Sigmoid colon (tissue), 7 donors: ENCODE data around the gene ATP11B. TPM values are rescaled to one million over a fixed set of nuclear protein-coding genes. Genes with fewer than 3 reads are reported as not detected.

Experiments used
- DNase-seq: peaks from one replicate; pipeline ENCODE4 v3.0.0-alpha.2; 2019
- H3K27ac ChIP-seq, 4 donors: fragments of 200-600 bp; sonication (generic); one replicate each; pipeline ENCODE4 v1.5.1; 2016 to 2019; ENCODE audit warnings: mild to moderate bottlenecking in 1 of 4
- H3K27me3 ChIP-seq, 3 donors: fragments of 200-600 bp; sonication (generic); one replicate each; pipeline ENCODE4 v1.5.1; 2019; ENCODE audit warnings: mild to moderate bottlenecking in 1 of 3
- H3K36me3 ChIP-seq, 4 donors: fragments of 200-600 bp; sonication (generic); one replicate each; pipeline ENCODE4 v1.5.1; 2016 to 2019
- H3K4me1 ChIP-seq, 4 donors: fragments of 200-600 bp; sonication (generic); one replicate each; pipeline ENCODE4 v1.5.1; 2017 to 2019
- H3K4me3 ChIP-seq, 4 donors: fragments of 200-600 bp; sonication (generic); one replicate each; pipeline ENCODE4 v1.5.1; 2017 to 2019; ENCODE audit warnings: mild to moderate bottlenecking in 2 of 4, moderate library complexity in 1 of 4
- H3K9me3 ChIP-seq, 4 donors: fragments of 200-600 bp in 3 of 4; sonication (generic) in 3 of 4; one replicate each; pipeline versions ENCODE4 v1.5.1 to v1.6.1; 2013 to 2019
- CTCF ChIP-seq, 4 experiments: fragments of 450-650 bp in 3 of 4; fragments of 200-600 bp in 1 of 4; IDR thresholded peaks; one replicate each; pipeline ENCODE4 v1.5.1; 2016 to 2019; ENCODE audit warnings: antibody characterized with exemption in 4 of 4, mild to moderate bottlenecking in 3 of 4, moderate library complexity in 2 of 4
- EP300 ChIP-seq, 4 donors: sonication (generic); formaldehyde crosslinking; IDR thresholded peaks; one replicate each; pipeline ENCODE4 v1.6.1; 2017; ENCODE audit warnings: antibody characterized with exemption in 4 of 4
- POLR2A ChIP-seq, 2 donors: fragments of 450-650 bp; IDR thresholded peaks; one replicate each; pipeline ENCODE4 v1.6.1; 2016; ENCODE audit warnings: antibody characterized with exemption in 2 of 2, mild to moderate bottlenecking in 2 of 2, moderate library complexity in 2 of 2
- POLR2AphosphoS5 ChIP-seq, 4 donors: sonication (generic); formaldehyde crosslinking; IDR thresholded peaks; one replicate each; pipeline ENCODE4 v1.6.1; 2017; ENCODE audit warnings: antibody characterized with exemption in 4 of 4
- WGBS, 2 donors: extraction: QIAGEN DNeasy Blood & Tissue Kit; methylation state at CpG; one replicate each; pipeline ENCODE4 v1.1.7; 2013; 5-methylcytosine and 5-hydroxymethylcytosine counted together
- intact Hi-C: fragments of 100-400 bp; cut with DNase I; formaldehyde crosslinking; loops from one replicate; pipeline ENCODE4 v1.15.1; 2023
- polyA plus RNA-seq, 3 donors: library from polyadenylated mRNA; stranded (reverse); fragments of 200-250 nt; gene quantifications; one replicate each; pipeline ENCODE4 v1.2.3, GENCODE V29; 2013
- total RNA-seq, 4 donors: library from RNA; depleted of rRNA; stranded (reverse); fragments of >200 nt; gene quantifications; one replicate each; pipeline ENCODE4 v1.1.0, GENCODE V29; 2016
- donor health status: healthy with polysubstance abuse.
- donor health status: Bipolar disorder and iron deficiency.
- donor health status: healthy.

Gene ATP11B
- total and polyA plus RNA-seq, 7 donors = 6.7 to 69.9 (median 41.8) TPM

GRCh38 chr3:182786564-182787196 lies 6.6 kb upstream of the ATP11B start:
- Histone ChIP-seq H3K27me3 (peaks cover 0 to 19% (median 0%) of the 10 kb centered on the region in 3 donors), H3K4me3 (no peak overlapping the region), H3K36me3 (no peaks in the 10 kb centered on the region), H3K9me3 (no peaks in the 10 kb centered on the region), H3K4me1 (no peaks in the 10 kb centered on the region), H3K27ac (no peak overlapping the region)
- no peak for DNase-seq
- TF ChIP-seq CTCF (IDR thresholded peaks at IDR 0.05) (no peak), POLR2A (IDR thresholded peaks at IDR 0.05) (no peak), POLR2AphosphoS5 (IDR thresholded peaks at IDR 0.05) (no peak), EP300 (IDR thresholded peaks at IDR 0.05) (no peak)
- intact Hi-C loops = no loop called here
- WGBS, 2 donors = 92% methylated on average over 5 of the region's 5 CpGs

- Histone ChIP-seq H3K4me1 (peaks cover 0 to 3% (median 2%) of the 10 kb centered on the region in 4 donors), H3K36me3 (no peaks in the 10 kb centered on the region), H3K4me3 (no peak overlapping the region), H3K27ac (no peak overlapping the region), H3K9me3 (no peaks in the 10 kb centered on the region), H3K27me3 (peaks cover 0 to 19% (median 0%) of the 10 kb centered on the region in 3 donors)
- intact Hi-C loops = no loop called here
- 77 to 80% methylated on average over 12 of the region's 12 CpGs for WGBS, 2 donors
- no peak for DNase-seq
- TF ChIP-seq POLR2AphosphoS5 (IDR thresholded peaks at IDR 0.05) (no peak), EP300 (IDR thresholded peaks at IDR 0.05) (no peak), POLR2A (IDR thresholded peaks at IDR 0.05) (no peak), CTCF (IDR thresholded peaks at IDR 0.05) (no peak)
Measured at GRCh38 chr3:182787302-182788036, 5.8 kb upstream of the ATP11B start.

- TF ChIP-seq POLR2A (IDR thresholded peaks at IDR 0.05) = no peak
- no peak for TF ChIP-seq CTCF (IDR thresholded peaks at IDR 0.05)
- TF ChIP-seq EP300 (IDR thresholded peaks at IDR 0.05) = no peak
- no peak for TF ChIP-seq POLR2AphosphoS5 (IDR thresholded peaks at IDR 0.05)
- peaks cover 0 to 15% (median 0%) of the 10 kb centered on the region in 3 donors for H3K27me3 ChIP-seq
- no peaks in the 10 kb centered on the region for H3K9me3 ChIP-seq
- no peak overlapping the region for H3K4me3 ChIP-seq
- 21 to 23% methylated on average over 1 of the region's 1 CpG for WGBS, 2 donors
- intact Hi-C loops = no loop called here
- H3K4me1 ChIP-seq = peaks cover 0 to 5% (median 5%) of the 10 kb centered on the region in 4 donors
- H3K27ac ChIP-seq = no peak overlapping the region
- no peaks in the 10 kb centered on the region for H3K36me3 ChIP-seq
- DNase-seq = no peak
Measured at GRCh38 chr3:182789371-182789770, 3.9 kb upstream of the ATP11B start.

- intact Hi-C loops = no loop called here
- Histone ChIP-seq H3K4me1 (peaks cover 0 to 18% (median 17%) of the 10 kb centered on the region in 4 donors), H3K27ac (no peak overlapping the region), H3K27me3 (peaks cover 0 to 15% (median 0%) of the 10 kb centered on the region in 3 donors), H3K36me3 (no peaks in the 10 kb centered on the region), H3K9me3 (no peaks in the 10 kb centered on the region), H3K4me3 (no peak overlapping the region)
- WGBS, 2 donors = 94 to 97% methylated on average over 1 of the region's 1 CpG
- no peak for TF ChIP-seq POLR2A (IDR thresholded peaks at IDR 0.05)
- TF ChIP-seq CTCF (IDR thresholded peaks at IDR 0.05) = no peak
- TF ChIP-seq EP300 (IDR thresholded peaks at IDR 0.05) = no peak
- no peak for TF ChIP-seq POLR2AphosphoS5 (IDR thresholded peaks at IDR 0.05)
- DNase-seq = no peak
Measured at GRCh38 chr3:182790612-182791011, 2.7 kb upstream of the ATP11B start.
